Measurements from ENCODE around the gene MAJIN. TPM values are rescaled to one million over a fixed set of nuclear protein-coding genes. Genes with fewer than 3 reads are reported as not detected.
A peak's percentile ranks its signal among the peaks of the same experiment; 100 is the strongest.

Gene MAJIN
- polyA plus RNA-seq, 3 donors = 0.76 to 1.2 (median 1.1) TPM

DNA sequence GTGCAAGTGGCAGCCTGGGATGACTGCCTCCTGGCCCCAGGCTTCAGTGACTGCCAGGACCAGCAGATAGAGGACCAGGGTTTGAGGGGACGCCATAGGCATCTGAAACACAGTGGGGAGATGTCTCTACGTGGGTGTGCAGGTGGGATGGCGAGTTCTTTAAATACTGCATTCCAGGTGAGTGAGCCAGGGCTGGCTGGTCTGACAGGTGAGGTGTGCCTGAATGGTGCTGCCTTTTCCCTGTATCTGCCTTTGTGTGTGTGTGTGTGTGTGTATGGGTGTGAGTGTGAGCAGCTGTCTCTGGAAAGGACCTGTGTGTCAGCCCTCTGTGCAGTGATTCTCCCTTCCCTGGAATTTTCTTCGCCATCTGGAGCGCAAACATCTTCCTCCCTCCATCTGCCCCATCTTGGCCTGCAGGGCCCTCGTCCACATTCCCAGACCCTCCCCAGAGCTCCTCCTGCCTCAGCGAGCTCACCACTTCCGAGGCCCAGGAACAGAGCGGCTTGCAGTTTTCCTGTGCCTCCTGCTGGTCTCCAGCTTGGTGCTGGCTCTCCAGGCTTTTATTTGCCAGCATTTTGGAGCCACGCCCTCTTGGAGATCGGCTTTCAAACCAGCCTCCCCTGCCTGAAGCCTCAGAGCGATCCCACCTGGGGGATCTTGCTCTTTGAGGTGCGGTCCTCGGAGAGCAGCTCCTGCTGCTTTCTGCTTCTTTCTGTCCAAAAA, 36.4 kb downstream of the MAJIN start, which contains the start of gene GPHA2:
TSS of gene GPHA2 (minus strand) at position 535 of the 723 bp plus-strand sequence. CDS start at position 102, 433 bp downstream.
- DNase-seq (ENCODE audit: extremely low read depth in 1 of 11, low read depth in 9 of 11, low spot score in 4 of 11) = peak in 4 of 11 donors; percentile 55 to 71 (median 58)

DNA sequence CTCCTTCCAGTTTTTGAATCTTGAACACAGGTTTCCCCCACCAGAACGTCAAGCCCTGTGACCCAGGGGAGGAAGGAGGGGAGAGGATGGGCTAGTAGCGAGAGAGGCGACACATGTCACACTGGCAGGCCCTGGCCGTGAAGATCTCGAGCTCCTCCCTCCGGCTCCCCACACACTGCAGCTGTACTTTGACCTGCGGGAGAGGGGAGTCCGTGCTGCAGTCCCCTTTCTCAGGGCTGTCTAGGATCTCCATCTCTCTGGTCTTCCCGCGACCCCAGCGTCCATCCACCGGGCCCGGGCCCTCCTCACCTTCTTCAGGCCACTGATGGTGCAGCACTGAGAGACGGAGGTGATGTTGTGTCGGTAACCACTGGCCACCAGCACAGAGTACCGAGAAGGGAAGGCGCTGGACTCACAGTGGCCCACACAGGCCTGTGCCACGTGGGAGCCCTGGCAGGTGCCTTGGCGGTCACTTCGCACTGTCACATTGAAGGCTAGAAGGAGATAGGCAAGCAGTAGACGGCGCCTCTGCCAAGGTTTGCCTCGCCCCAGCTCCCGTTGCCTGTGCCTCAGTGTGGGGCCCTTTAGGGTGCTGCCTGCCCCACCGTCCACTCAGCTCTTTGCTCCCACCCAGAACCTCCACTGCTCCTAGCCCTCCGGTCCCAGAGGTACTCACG, 37.1 kb downstream of the MAJIN start:
- no peak for DNase-seq (ENCODE audit: extremely low read depth in 1 of 11, low read depth in 9 of 11, low spot score in 4 of 11)

DNA sequence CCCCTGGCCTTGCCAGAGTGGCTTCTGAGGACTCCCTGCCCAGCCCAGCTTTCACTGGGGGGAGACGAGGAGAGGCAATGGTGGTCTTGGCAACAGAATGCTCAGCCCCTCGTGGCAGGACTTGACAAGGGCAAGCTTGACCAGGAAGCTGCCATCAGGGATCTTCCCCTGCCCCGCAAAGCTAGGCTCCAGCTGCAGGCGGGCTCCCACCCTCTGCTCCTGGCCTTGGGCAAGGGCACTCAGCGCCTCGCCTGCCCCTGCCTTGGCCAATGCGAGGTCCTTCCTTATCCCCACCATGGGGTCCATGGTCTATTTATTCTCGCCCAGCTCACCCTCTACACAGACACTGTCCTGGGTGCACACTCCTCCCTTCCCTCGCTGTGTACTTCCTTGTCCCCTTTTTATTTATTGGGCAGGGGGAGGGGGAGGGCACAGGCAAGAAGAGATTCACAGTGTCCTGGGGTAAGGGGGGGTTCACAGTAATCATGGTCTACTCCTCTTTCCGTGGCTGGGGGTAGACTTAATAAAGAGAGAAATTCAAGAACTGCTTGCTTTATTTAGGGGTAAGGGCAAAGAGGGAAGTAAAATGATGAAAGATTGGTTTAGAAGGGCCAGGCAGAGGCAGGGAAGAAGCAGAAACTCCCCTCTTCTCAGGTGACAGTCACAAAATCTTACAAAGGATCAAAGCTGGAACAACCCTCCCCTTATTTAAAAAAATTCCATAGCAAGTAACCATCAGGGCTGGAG, 37.8 kb downstream of the MAJIN start:
- DNase-seq (ENCODE audit: extremely low read depth in 1 of 11, low read depth in 9 of 11, low spot score in 4 of 11) = no peak

DNA sequence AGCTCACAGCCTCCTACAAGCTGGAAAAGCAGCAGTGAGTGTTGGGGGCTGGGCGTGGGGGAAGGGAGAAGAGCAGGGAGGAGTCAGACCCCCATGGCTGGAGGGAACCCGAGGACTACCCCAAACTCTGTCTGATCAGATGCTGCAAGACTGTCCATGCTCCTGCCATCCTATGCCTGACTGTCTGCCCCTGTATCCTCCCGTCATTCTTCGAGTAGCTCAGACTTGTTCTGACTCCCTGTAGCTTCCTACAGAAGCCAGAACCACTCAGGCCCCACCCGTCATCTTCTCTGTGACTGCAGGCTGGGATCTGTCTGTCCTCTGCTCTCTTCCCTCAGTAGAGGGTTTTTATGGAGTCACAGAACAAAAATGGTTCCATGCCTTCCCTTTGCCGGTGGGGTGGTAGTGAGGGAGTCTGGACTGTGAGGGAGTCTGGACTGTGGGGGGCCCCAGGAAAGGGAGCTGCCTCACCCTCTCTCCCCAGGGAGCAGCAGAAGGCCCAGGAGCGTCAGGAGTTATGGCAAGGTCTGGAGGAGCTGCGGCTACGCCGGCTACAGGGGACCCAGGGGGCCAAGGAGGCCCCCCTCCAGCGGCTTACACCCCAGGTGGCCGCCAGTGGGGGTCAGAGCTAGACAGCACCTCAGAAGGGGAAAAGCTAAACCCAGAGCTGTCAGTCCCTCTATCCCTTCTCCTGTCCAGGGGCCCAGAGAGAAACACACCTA, 38.5 kb downstream of the MAJIN start:
- DNase-seq (ENCODE audit: extremely low read depth in 1 of 11, low read depth in 9 of 11, low spot score in 4 of 11) = no peak

DNA sequence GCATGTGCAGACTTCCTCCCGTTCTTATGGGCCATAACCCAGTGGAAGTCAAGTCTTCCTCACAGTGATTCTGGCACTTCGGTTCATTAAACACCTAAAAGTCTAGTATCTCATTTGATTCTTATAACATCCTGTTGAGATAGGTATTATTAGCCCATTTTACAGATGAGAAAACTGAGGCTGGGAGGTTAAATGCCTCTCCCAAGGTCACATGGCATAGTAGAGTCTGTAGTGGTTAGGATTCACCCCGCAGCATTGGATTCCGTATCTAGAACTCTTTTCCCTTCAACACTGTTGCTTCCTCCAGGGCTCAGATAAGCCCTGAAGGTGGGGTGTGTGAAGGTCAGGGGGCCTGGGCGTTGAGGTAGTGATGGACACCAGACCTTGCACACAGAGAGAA, 39.6 kb downstream of the MAJIN start:
- no peak for DNase-seq (ENCODE audit: extremely low read depth in 1 of 11, low read depth in 9 of 11, low spot score in 4 of 11)

DNA sequence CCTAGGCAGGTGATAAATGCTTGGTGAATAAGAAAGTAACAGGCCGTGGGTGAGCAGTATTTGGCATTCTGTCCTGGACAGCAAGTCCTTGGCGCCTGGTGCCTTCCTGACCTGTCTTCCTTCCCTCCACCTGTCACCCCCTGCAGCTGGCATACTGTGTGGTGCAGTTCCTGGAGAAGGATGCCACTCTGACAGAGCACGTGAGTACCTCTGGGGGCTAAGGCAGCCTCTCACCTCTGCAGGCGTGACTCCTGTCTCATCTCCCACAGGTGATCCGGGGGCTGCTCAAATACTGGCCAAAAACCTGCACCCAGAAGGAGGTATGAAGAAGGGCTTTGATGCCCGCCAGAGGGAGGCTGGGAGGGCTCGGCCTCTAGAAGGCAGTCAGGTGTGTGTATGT, 40.6 kb downstream of the MAJIN start:
- DNase-seq (ENCODE audit: extremely low read depth in 1 of 11, low read depth in 9 of 11, low spot score in 4 of 11) = no peak

DNA sequence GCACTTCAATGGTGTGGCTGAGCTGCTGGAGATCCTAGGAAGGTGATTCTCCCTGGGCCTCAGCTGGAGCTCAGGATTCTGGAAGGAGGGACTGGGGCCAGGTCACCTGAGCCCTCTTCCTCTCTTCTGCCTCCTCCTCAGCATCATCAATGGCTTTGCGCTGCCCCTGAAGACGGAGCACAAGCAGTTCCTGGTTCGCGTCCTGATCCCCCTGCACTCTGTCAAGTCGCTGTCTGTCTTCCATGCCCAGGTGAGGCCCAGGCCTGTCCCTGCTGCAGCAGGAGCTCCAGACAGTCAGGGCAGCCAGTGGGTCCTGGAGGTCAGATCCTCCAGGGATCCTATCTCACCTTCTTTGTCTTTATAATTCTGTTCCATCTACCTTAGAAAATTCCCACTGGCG, 41.6 kb downstream of the MAJIN start:
- no peak for DNase-seq (ENCODE audit: extremely low read depth in 1 of 11, low read depth in 9 of 11, low spot score in 4 of 11)

DNA sequence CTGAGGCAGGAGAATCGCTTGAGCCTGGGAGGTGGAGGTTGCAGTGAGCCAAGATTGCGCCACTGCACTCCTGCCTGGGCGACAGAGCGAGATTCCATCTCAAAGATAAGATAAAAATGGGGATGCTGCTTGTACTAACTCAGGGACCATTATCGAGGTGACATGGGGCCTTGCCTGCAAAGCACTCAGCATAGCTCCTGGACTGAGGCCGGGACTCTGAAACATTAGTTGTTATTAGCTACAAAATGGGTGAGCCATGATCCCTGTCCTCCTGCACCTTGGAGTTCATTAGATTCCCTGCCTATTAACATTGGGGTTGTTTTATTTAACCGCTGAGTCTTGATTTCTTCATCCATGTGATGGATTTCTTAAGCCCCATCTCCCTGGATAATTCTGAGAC, 42.3 kb downstream of the MAJIN start:
- DNase-seq (ENCODE audit: extremely low read depth in 1 of 11, low read depth in 9 of 11, low spot score in 4 of 11) = no peak

DNA sequence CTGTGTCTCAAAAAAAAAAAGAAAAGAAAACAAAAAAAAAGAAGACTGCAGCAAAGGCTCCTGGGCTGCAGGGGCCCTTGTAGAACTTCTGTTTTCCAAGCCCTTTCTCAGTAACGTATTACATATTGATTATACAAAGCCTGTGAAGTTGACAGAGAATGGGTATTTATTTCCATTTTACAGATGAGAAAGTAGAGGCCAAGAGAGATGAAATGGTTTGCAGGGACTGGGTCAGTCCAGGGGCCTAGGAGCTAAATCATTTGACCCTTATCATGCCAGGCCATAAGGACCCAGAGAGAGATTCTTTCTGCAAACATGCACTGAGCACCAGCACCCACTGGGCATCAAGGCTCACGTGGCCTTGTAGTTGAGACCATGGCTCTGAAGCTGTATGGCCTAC, 43.0 kb downstream of the MAJIN start:
- DNase-seq (ENCODE audit: extremely low read depth in 1 of 11, low read depth in 9 of 11, low spot score in 4 of 11) = no peak

DNA sequence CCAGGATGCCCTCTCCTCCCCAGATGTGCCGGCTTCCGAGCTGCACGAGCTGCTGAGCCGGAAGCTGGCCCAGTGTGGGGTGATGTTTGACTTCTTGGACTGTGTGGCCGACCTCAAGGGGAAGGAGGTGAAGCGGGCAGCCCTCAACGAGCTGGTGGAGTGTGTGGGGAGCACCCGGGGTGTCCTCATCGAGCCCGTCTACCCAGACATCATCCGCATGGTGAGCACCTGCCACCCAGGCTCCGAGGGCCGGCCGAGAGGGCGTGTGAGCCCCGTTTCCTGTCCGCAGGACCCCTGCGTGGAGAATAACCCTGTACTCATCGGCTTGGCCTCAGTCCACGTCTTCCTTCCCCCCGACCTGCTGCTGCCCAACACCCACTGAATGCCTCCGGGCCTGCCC, 45.2 kb downstream of the MAJIN start:
- DNase-seq (ENCODE audit: extremely low read depth in 1 of 11, low read depth in 9 of 11, low spot score in 4 of 11) = no peak

DNA sequence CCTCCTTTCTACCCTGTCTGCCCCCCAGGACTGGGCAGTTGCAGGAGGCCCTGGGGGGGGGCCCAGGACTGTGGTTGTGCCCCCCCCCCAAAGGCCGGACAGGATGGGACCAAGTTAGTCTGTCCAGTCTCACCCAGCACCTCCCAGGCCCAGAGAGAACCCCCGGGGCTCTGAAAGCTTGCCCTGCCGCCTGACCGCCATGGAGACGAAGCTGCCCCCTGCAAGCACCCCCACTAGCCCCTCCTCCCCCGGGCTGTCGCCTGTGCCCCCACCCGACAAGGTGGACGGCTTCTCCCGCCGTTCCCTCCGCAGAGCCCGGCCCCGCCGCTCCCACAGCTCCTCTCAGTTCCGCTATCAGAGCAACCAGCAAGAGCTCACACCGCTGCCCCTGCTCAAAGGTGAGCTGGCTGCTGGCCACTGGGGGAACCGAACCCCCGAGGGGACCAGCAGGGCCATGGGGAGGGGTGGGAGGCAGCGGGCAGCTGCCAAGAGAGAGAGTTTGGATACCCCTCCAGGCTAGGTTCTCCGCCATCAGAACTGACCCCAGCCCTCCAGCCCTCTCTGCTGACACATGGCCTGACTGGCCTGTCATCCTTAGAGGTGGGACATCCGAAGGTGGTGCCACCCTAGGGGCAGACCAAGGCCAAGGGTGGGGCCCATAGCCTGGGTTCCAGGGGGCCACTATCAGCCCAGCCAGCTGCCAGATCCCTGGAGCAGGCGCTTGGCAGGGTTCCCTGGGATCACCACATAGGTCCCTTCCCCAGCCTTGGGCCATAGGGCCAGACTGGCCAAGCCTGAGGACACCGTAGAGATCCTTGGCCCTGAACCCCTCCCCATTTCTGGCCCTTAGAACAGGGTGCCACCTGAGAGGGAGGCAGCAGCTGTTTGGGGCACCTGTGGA, 46.1 kb downstream of the MAJIN start:
- no peak for DNase-seq (ENCODE audit: extremely low read depth in 1 of 11, low read depth in 9 of 11, low spot score in 4 of 11)

DNA sequence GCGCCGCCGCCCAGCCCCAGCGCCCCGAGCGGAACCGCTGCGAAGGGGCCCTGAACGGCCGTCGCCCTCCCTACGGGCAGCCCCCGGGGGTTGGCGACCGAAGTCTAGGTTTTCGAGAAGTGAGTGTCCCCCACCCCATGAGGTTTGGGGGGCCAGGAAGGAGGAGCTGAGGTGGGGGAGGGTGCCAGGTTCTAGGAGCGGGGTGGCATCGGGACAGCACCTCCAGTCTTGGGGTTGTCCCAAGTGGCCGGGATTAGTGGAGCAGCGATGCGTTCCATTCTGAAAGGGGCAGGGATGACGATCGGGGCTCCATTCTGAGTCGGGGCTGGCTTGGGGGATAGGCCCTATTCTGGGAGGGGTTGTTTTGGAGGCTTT, 47.0 kb downstream of the MAJIN start:
- DNase-seq (ENCODE audit: extremely low read depth in 1 of 11, low read depth in 9 of 11, low spot score in 4 of 11) = no peak

DNA sequence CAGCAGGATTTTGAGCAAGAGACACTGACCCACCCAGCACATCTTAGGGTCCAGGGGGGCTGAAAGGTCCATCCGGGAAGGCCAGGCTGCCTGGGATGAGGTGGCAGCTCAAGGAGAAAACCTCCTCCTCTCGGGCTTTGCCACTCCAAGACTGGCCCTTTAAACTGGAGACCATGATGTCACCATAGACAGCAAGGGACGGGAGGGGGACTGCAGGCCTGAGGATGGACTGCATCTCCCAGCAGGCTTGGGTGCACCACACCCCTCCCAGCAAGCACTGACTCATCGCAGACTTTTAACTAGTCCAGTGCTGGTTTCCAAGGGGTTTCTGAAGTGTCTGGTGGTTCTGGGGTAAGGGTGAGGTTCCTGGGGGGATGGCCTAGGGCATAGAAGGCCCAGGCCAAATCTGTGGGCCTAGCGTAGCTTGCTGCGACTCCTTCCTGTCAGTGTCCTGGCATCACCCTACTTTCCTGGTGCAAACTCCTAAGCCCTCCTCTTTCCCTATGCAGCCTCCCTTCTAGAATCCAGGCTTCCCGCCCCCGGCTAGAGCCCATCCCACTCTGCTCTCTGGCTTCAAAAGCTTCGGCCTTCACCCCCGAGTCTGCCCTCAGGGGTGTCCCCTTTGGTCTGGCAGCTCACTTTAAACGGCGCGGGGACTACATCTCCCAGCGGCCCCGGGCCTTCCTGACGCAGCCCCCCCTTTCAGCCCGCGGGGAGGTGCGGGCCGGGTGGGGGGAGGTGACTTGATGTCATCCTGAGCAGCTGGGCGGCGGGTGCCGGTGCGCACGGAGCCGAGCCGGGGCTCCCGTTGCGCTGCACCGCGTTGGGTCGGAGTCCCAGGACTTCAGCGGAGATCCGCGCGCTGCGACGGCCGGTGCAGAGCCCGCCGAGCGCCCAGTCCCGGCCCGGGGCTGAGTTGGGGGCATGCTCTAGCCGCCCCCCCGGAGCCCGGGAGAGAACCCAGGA, 47.7 kb downstream of the MAJIN start, which contains the start of gene PPP2R5B:
TSS of gene PPP2R5B (plus strand) at position 746 of the 966 bp plus-strand sequence. CDS start 1,046 bp downstream, outside the sequence.
- peak; percentile 79 to 93 (median 82) for DNase-seq (ENCODE audit: extremely low read depth in 1 of 11, low read depth in 9 of 11, low spot score in 4 of 11)

DNA sequence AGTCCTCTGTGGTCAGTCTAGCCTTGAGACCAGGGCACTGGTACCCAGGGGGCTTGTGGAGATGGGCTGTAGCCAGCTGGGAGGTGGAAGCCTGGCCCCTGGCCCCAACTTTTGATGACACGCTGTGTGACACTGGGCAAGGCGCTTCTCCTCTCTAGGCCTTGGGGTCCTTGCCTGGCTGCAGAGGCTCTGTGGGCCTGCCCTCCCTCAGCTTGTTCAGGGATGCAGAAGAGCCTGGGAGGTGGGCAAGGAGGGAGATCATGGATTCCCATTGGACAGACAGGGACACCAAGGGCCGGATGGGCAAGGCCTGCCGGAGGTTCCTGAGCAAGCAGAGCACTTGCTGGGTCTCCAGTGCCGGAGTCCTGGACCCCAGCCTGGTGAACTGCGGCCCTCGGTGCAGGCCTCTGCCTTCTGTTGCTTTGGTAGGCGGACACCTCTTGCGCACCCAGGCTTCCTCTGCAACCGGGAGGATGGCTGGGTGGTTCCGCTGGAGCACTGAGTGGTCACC, 48.7 kb downstream of the MAJIN start:
- no peak for DNase-seq (ENCODE audit: extremely low read depth in 1 of 11, low read depth in 9 of 11, low spot score in 4 of 11)

DNA sequence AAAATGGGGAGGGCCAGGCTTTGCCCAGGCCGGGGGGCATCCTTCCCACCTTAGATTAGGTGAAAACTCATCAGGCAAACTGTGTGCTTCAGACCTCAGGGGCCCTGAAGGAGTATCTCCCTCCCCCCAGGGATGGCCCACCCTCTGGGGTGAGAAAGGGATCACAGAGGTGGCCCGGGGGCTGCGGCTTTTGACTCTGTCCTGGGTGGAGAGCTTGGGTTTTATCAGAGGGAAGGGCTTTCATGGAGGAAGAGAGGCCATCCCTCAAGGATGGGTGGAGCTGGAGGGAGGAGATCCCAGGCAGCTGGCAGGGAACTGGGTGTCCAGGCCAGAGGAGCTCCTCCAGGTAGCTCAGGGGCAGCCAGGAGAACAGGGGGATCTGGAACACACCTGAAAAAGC, 50.5 kb downstream of the MAJIN start:
- DNase-seq (ENCODE audit: extremely low read depth in 1 of 11, low read depth in 9 of 11, low spot score in 4 of 11) = no peak

DNA sequence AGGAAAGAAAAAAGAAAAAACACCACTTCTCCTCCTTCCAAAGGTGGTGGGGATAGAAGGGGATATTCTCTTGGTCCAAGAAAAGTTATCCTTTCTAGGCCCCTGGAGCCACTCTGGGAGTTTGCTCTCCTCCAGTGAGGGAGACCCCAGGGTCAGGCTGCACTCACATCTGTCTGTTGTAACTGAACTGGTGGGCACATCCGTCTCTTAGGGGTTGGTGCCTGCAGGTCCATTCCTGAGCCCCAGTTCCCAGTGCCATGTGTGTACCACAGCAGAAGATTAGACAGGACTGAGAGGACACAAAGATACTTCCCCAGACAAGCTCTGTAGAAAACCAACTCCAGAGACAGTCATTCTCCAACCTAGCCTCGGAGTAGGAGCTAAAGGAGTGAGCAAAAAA, 51.8 kb downstream of the MAJIN start:
- no peak for DNase-seq (ENCODE audit: extremely low read depth in 1 of 11, low read depth in 9 of 11, low spot score in 4 of 11)

DNA sequence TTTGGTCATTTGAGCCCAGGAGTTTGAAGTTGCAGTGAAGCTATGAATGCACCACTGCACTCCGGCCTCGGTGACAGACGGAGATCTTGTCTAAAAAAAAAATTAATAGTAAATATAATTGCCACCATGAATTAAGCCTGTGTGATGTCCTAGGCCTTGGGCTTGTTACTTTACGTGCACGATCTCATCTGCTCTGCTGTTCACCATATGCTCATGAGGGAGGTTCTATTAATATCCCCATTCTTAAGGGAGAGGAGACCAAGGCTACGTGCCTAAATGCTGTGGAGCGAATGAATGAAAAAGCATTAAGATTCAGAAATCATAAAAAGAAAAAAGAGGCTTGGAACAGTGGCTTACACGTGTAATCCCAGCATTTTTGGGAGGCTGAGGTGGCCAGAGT, 52.3 kb downstream of the MAJIN start:
- DNase-seq (ENCODE audit: extremely low read depth in 1 of 11, low read depth in 9 of 11, low spot score in 4 of 11) = no peak
